ENCODE measurements around the gene PARP11. TPM values are rescaled to one million over a fixed set of nuclear protein-coding genes. Genes with fewer than 3 reads are reported as not detected.

Gene PARP11
- total and polyA plus RNA-seq, 2 donors (not counting 3 experiments of a cell fraction or from before 2014, with no cell fraction given): 3.0 to 4.9 TPM

GRCh38 chr12:3827301-3828000, 45.7 kb downstream of the PARP11 start:
- TF ChIP-seq, protein P1, sequence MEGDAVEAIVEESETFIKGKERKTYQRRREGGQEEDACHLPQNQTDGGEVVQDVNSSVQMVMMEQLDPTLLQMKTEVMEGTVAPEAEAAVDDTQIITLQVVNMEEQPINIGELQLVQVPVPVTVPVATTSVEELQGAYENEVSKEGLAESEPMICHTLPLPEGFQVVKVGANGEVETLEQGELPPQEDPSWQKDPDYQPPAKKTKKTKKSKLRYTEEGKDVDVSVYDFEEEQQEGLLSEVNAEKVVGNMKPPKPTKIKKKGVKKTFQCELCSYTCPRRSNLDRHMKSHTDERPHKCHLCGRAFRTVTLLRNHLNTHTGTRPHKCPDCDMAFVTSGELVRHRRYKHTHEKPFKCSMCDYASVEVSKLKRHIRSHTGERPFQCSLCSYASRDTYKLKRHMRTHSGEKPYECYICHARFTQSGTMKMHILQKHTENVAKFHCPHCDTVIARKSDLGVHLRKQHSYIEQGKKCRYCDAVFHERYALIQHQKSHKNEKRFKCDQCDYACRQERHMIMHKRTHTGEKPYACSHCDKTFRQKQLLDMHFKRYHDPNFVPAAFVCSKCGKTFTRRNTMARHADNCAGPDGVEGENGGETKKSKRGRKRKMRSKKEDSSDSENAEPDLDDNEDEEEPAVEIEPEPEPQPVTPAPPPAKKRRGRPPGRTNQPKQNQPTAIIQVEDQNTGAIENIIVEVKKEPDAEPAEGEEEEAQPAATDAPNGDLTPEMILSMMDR (IDR thresholded peaks at IDR 0.05; ENCODE audit: extremely low read depth in 1 of 2, insufficient read depth in 1 of 2, low read depth in 1 of 2, low read length in 2 of 2): no peak
- TF ChIP-seq MYC (IDR thresholded peaks at IDR 0.05; ENCODE audit: low read depth, low read length) (no peak), POLR2AphosphoS5 (IDR thresholded peaks at IDR 0.05; ENCODE audit: insufficient read depth, low read depth, low read length) (no peak), EZH2 (IDR thresholded peaks at IDR 0.05; ENCODE audit: borderline replicate concordance, low read depth, low read length, severe bottlenecking) (no peak), MAX (IDR thresholded peaks at IDR 0.05; ENCODE audit: insufficient read depth, insufficient read length) (no peak), FOS (IDR thresholded peaks at IDR 0.05; ENCODE audit: borderline replicate concordance, insufficient read depth, low read length) (no peak), JUN (IDR thresholded peaks at IDR 0.05; ENCODE audit: borderline replicate concordance, insufficient read depth, insufficient read length, low read depth) (no peak), POLR2A (IDR thresholded peaks at IDR 0.05; ENCODE audit: low read depth, low read length) (no peak), GATA2 (IDR thresholded peaks at IDR 0.05; ENCODE audit: insufficient read depth, insufficient read length, low read depth, low read length) (no peak)
- Histone ChIP-seq H3K27me3 (ENCODE audit: control insufficient read depth in 2 of 2, insufficient read depth in 2 of 2, low read length in 2 of 2) (no peaks in the 10 kb centered on the region), H4K20me1 (replicated peaks; ENCODE audit: control insufficient read depth, extremely low read depth, insufficient read depth, low read length) (no peaks in the 10 kb centered on the region), H3K79me2 (ENCODE audit: control insufficient read depth, insufficient read depth, low read length) (no peaks in the 10 kb centered on the region), H3K27ac (ENCODE audit: insufficient read depth, low read depth, low read length) (no peak overlapping the region), H2AFZ (ENCODE audit: low read depth, low read length) (no peak overlapping the region), H3K36me3 (ENCODE audit: control insufficient read depth in 2 of 2, extremely low read depth in 1 of 2, insufficient read depth in 2 of 2, low read length in 2 of 2) (no peaks in the 10 kb centered on the region), H3K9ac (replicated peaks; ENCODE audit: extremely low read depth, insufficient read depth, low read length) (no peak overlapping the region), H3K9me3 (replicated peaks; ENCODE audit: control insufficient read depth, insufficient read depth, low read length) (no peaks in the 10 kb centered on the region), H3K4me2 (ENCODE audit: insufficient read depth, low read length) (no peak overlapping the region), H3K4me3 (replicated peaks in 1 of 3; ENCODE audit: insufficient read depth in 1 of 3, low read depth in 1 of 3, low read length in 3 of 3) (no peak overlapping the region), H3K4me1 (ENCODE audit: control insufficient read depth, extremely low read depth, insufficient read depth, low read length) (no peaks in the 10 kb centered on the region), H3K9me1 (replicated peaks; ENCODE audit: control insufficient read depth, extremely low read depth, insufficient read depth, low read length) (no peaks in the 10 kb centered on the region)
- no TSS peak for BruUV-seq (replicated peaks)
- CTCF ChIA-PET: interaction anchor here (1.2 to 2.5 kb wide), 3 partner anchors 12 to 527 kb away, joined by 3 to 7 read pairs (median 4); no protein-coding TSS in a partner anchor
- intact Hi-C loops (cut with micrococcal nuclease): no loop called here
- POLR2A ChIA-PET: no interaction called here
- FAIRE-seq (no peak), DNase-seq (ENCODE audit: low read depth, low spot score) (no peak)
- dilution Hi-C loops (cut with MboI; ENCODE audit: extremely low pct_ligation_motif_present, low sequenced_read_pairs): no loop called here

All from endothelial cell of umbilical vein (primary cell).